ENCODE data around the gene ELMOD3. TPM values are rescaled to one million over a fixed set of nuclear protein-coding genes. Genes with fewer than 3 reads are reported as not detected.

ELMOD3 gene
- total RNA-seq, 1 donor from 2014 or later, result 22.3 TPM

- Histone ChIP-seq H3K27me3 (ENCODE audit: control insufficient read depth, insufficient read depth, low read length) (no peaks in the 10 kb centered on the region), H3K36me3 (ENCODE audit: control insufficient read depth, insufficient read depth, low read length) (no peaks in the 10 kb centered on the region), H3K4me3 (ENCODE audit: low read depth, low read length) (no peak overlapping the region)
- DNase-seq (ENCODE audit: low read depth), result no peak
- no peak for TF ChIP-seq CTCF (IDR thresholded peaks at IDR 0.05; ENCODE audit: insufficient read depth, low read length, poor library complexity, severe bottlenecking)
Measured at GRCh38 chr2:85367180-85367579, 12.6 kb downstream of the ELMOD3 start.

- no peak for DNase-seq (ENCODE audit: low read depth)
- H3K4me3 ChIP-seq (ENCODE audit: low read depth, low read length), result no peak overlapping the region
- no peaks in the 10 kb centered on the region for H3K36me3 ChIP-seq (ENCODE audit: control insufficient read depth, insufficient read depth, low read length)
- no peak for TF ChIP-seq CTCF (IDR thresholded peaks at IDR 0.05; ENCODE audit: insufficient read depth, low read length, poor library complexity, severe bottlenecking)
- H3K27me3 ChIP-seq (ENCODE audit: control insufficient read depth, insufficient read depth, low read length), result no peaks in the 10 kb centered on the region
Measured at GRCh38 chr2:85368921-85369320, 14.4 kb downstream of the ELMOD3 start.

GRCh38 chr2:85369500-85369899, 14.9 kb downstream of the ELMOD3 start:
- no peaks in the 10 kb centered on the region for H3K36me3 ChIP-seq (ENCODE audit: control insufficient read depth, insufficient read depth, low read length)
- no peak for TF ChIP-seq CTCF (IDR thresholded peaks at IDR 0.05; ENCODE audit: insufficient read depth, low read length, poor library complexity, severe bottlenecking)
- H3K4me3 ChIP-seq (ENCODE audit: low read depth, low read length), result no peak overlapping the region
- no peak for DNase-seq (ENCODE audit: low read depth)
- no peaks in the 10 kb centered on the region for H3K27me3 ChIP-seq (ENCODE audit: control insufficient read depth, insufficient read depth, low read length)

- TF ChIP-seq CTCF (IDR thresholded peaks at IDR 0.05; ENCODE audit: insufficient read depth, low read length, poor library complexity, severe bottlenecking), result no peak
- Histone ChIP-seq H3K36me3 (ENCODE audit: control insufficient read depth, insufficient read depth, low read length) (no peaks in the 10 kb centered on the region), H3K4me3 (ENCODE audit: low read depth, low read length) (no peak overlapping the region), H3K27me3 (ENCODE audit: control insufficient read depth, insufficient read depth, low read length) (no peaks in the 10 kb centered on the region)
- DNase-seq (ENCODE audit: low read depth), result no peak
Measured at GRCh38 chr2:85371045-85371444, 16.5 kb downstream of the ELMOD3 start.

- DNase-seq (ENCODE audit: low read depth), result no peak
- no peak for TF ChIP-seq CTCF (IDR thresholded peaks at IDR 0.05; ENCODE audit: insufficient read depth, low read length, poor library complexity, severe bottlenecking)
- no peaks in the 10 kb centered on the region for H3K27me3 ChIP-seq (ENCODE audit: control insufficient read depth, insufficient read depth, low read length)
- H3K4me3 ChIP-seq (ENCODE audit: low read depth, low read length), result no peak overlapping the region
- no peaks in the 10 kb centered on the region for H3K36me3 ChIP-seq (ENCODE audit: control insufficient read depth, insufficient read depth, low read length)
Measured at GRCh38 chr2:85376291-85377065, 21.9 kb downstream of the ELMOD3 start.

- Histone ChIP-seq H3K4me3 (ENCODE audit: low read depth, low read length) (no peak overlapping the region), H3K27me3 (ENCODE audit: control insufficient read depth, insufficient read depth, low read length) (no peaks in the 10 kb centered on the region), H3K36me3 (ENCODE audit: control insufficient read depth, insufficient read depth, low read length) (no peaks in the 10 kb centered on the region)
- no peak for DNase-seq (ENCODE audit: low read depth)
- no peak for TF ChIP-seq CTCF (IDR thresholded peaks at IDR 0.05; ENCODE audit: insufficient read depth, low read length, poor library complexity, severe bottlenecking)
Measured at GRCh38 chr2:85377083-85377482, 22.5 kb downstream of the ELMOD3 start.

All from kidney epithelial cell (primary cell).